Measurements from ENCODE around the gene RPTOR. TPM values are rescaled to one million over a fixed set of nuclear protein-coding genes. Genes with fewer than 3 reads are reported as not detected.

Gene RPTOR
- total RNA-seq, 1 donor from 2014 or later = 18.8 TPM

GRCh38 chr17:80979547-80980378, 435.1 kb downstream of the RPTOR start:
- ATAC-seq (no peak), DNase-seq (ENCODE audit: low spot score) (no peak)

GRCh38 chr17:80980397-80981061, 435.9 kb downstream of the RPTOR start:
- DNase-seq (ENCODE audit: low spot score) = no peak
- no peak for ATAC-seq

GRCh38 chr17:80981062-80981902, 436.6 kb downstream of the RPTOR start:
- DNase-seq (ENCODE audit: low spot score) = no peak
- ATAC-seq = peak; percentile 55

GRCh38 chr17:80981929-80982425, 437.3 kb downstream of the RPTOR start:
- ATAC-seq (peak; percentile 5), DNase-seq (ENCODE audit: low spot score) (no peak)

GRCh38 chr17:80982426-80982974, 437.9 kb downstream of the RPTOR start:
- DNase-seq (ENCODE audit: low spot score) (no peak), ATAC-seq (no peak)

- ATAC-seq (no peak), DNase-seq (ENCODE audit: low spot score) (no peak)
Observed at GRCh38 chr17:80983545-80983944, 438.9 kb downstream of the RPTOR start.

GRCh38 chr17:80984749-80985148, 440.1 kb downstream of the RPTOR start:
- no peak for DNase-seq (ENCODE audit: low spot score)

GRCh38 chr17:80986046-80986445, 441.4 kb downstream of the RPTOR start:
- no peak for ATAC-seq
- no peak for DNase-seq (ENCODE audit: low spot score)

More at GRCh38 chr17:80984749-80985148, 440.1 kb downstream of the RPTOR start:
- ATAC-seq = no peak

- ATAC-seq = no peak
- no peak for DNase-seq (ENCODE audit: low spot score)
Observed at GRCh38 chr17:80986816-80987475, 442.3 kb downstream of the RPTOR start.

- DNase-seq (ENCODE audit: low spot score) (no peak), ATAC-seq (peak; percentile 1)
Observed at GRCh38 chr17:80987941-80988461, 443.4 kb downstream of the RPTOR start.

- ATAC-seq (peak; percentile 32), DNase-seq (ENCODE audit: low spot score) (no peak)
Observed at GRCh38 chr17:80989586-80989913, 444.9 kb downstream of the RPTOR start.

- peak; percentile 36 for ATAC-seq
Observed at GRCh38 chr17:80990921-80991644, 446.4 kb downstream of the RPTOR start.

GRCh38 chr17:80991645-80992076, 447.0 kb downstream of the RPTOR start, which contains the start of gene CHMP6:
TSS of gene CHMP6 (plus strand) at chr17:80991841. CDS start at chr17:80991919, 78 bp downstream.
- ATAC-seq = peak; percentile 75

More at GRCh38 chr17:80990921-80991644, 446.4 kb downstream of the RPTOR start:
- DNase-seq (ENCODE audit: low spot score) = peak; percentile 71

GRCh38 chr17:80992077-80992947, 447.7 kb downstream of the RPTOR start:
- ATAC-seq = peak; percentile 8
- DNase-seq (ENCODE audit: low spot score) = no peak

More at GRCh38 chr17:80991645-80992076, 447.0 kb downstream of the RPTOR start, which contains the start of gene CHMP6:
- peak; percentile 81 for DNase-seq (ENCODE audit: low spot score)

- ATAC-seq (no peak), DNase-seq (ENCODE audit: low spot score) (no peak)
Observed at GRCh38 chr17:80992948-80993624, 448.4 kb downstream of the RPTOR start.

- ATAC-seq (no peak), DNase-seq (ENCODE audit: low spot score) (no peak)
Observed at GRCh38 chr17:80995131-80995530, 450.5 kb downstream of the RPTOR start.
